Measurements from ENCODE around the gene STRIT1. TPM values are rescaled to one million over a fixed set of nuclear protein-coding genes. Genes with fewer than 3 reads are reported as not detected.

STRIT1 gene
- total and polyA plus RNA-seq, 9 of the 15 experiments (the other 6 are each of a cell fraction or from before 2014, with no cell fraction given), result not detected

DNA sequence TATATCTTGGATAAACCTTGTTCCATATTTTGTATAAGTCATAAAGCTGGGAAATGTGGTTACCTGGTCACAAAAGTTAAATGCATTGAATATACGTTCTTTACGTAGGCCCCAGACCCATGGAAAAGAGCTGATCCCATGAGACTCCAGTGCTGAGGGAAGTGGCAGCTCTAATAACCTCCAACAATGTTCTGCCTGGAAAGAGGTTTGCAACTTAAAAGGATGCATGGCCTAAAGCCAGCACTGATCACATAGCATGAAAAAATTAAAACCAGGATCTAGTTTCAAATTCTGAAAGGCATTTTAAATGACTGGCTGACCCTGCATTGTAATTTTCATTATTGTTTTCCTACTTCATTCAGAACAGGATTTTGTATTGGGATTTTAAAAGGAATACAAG is 27.9 kb upstream of the STRIT1 start (continued):
- TF ChIP-seq, protein P1, sequence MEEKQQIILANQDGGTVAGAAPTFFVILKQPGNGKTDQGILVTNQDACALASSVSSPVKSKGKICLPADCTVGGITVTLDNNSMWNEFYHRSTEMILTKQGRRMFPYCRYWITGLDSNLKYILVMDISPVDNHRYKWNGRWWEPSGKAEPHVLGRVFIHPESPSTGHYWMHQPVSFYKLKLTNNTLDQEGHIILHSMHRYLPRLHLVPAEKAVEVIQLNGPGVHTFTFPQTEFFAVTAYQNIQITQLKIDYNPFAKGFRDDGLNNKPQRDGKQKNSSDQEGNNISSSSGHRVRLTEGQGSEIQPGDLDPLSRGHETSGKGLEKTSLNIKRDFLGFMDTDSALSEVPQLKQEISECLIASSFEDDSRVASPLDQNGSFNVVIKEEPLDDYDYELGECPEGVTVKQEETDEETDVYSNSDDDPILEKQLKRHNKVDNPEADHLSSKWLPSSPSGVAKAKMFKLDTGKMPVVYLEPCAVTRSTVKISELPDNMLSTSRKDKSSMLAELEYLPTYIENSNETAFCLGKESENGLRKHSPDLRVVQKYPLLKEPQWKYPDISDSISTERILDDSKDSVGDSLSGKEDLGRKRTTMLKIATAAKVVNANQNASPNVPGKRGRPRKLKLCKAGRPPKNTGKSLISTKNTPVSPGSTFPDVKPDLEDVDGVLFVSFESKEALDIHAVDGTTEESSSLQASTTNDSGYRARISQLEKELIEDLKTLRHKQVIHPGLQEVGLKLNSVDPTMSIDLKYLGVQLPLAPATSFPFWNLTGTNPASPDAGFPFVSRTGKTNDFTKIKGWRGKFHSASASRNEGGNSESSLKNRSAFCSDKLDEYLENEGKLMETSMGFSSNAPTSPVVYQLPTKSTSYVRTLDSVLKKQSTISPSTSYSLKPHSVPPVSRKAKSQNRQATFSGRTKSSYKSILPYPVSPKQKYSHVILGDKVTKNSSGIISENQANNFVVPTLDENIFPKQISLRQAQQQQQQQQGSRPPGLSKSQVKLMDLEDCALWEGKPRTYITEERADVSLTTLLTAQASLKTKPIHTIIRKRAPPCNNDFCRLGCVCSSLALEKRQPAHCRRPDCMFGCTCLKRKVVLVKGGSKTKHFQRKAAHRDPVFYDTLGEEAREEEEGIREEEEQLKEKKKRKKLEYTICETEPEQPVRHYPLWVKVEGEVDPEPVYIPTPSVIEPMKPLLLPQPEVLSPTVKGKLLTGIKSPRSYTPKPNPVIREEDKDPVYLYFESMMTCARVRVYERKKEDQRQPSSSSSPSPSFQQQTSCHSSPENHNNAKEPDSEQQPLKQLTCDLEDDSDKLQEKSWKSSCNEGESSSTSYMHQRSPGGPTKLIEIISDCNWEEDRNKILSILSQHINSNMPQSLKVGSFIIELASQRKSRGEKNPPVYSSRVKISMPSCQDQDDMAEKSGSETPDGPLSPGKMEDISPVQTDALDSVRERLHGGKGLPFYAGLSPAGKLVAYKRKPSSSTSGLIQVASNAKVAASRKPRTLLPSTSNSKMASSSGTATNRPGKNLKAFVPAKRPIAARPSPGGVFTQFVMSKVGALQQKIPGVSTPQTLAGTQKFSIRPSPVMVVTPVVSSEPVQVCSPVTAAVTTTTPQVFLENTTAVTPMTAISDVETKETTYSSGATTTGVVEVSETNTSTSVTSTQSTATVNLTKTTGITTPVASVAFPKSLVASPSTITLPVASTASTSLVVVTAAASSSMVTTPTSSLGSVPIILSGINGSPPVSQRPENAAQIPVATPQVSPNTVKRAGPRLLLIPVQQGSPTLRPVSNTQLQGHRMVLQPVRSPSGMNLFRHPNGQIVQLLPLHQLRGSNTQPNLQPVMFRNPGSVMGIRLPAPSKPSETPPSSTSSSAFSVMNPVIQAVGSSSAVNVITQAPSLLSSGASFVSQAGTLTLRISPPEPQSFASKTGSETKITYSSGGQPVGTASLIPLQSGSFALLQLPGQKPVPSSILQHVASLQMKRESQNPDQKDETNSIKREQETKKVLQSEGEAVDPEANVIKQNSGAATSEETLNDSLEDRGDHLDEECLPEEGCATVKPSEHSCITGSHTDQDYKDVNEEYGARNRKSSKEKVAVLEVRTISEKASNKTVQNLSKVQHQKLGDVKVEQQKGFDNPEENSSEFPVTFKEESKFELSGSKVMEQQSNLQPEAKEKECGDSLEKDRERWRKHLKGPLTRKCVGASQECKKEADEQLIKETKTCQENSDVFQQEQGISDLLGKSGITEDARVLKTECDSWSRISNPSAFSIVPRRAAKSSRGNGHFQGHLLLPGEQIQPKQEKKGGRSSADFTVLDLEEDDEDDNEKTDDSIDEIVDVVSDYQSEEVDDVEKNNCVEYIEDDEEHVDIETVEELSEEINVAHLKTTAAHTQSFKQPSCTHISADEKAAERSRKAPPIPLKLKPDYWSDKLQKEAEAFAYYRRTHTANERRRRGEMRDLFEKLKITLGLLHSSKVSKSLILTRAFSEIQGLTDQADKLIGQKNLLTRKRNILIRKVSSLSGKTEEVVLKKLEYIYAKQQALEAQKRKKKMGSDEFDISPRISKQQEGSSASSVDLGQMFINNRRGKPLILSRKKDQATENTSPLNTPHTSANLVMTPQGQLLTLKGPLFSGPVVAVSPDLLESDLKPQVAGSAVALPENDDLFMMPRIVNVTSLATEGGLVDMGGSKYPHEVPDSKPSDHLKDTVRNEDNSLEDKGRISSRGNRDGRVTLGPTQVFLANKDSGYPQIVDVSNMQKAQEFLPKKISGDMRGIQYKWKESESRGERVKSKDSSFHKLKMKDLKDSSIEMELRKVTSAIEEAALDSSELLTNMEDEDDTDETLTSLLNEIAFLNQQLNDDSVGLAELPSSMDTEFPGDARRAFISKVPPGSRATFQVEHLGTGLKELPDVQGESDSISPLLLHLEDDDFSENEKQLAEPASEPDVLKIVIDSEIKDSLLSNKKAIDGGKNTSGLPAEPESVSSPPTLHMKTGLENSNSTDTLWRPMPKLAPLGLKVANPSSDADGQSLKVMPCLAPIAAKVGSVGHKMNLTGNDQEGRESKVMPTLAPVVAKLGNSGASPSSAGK (IDR thresholded peaks at IDR 0.05), result no peak
- no peak for TF ChIP-seq PHF21A (IDR thresholded peaks at IDR 0.05; ENCODE audit: borderline replicate concordance, low read depth)
- TF ChIP-seq FOXJ2 (tag; IDR thresholded peaks at IDR 0.05), result no peak
- TF ChIP-seq ZBTB43 (CRISPR knock-in tag; IDR thresholded peaks at IDR 0.05), result no peak
- no peak for TF ChIP-seq RFX1 (IDR thresholded peaks at IDR 0.05)
- no peak for TF ChIP-seq ZBTB26 (CRISPR knock-in tag; IDR thresholded peaks at IDR 0.05)
- no peak for TF ChIP-seq ZNF740 (CRISPR knock-in tag; IDR thresholded peaks at IDR 0.05)
- no peak for TF ChIP-seq ZNF740 (tag; IDR thresholded peaks at IDR 0.05)
